LNCAP (cell line): ENCODE results near the gene PTPRM.

Source experiments
- CTCF ChIP-seq: fragments of 450-650 bp; IDR thresholded peaks from 2 replicates; pipeline ENCODE4 v1.5.1; 2017; ENCODE audit warnings: mild to moderate bottlenecking

PTPRM gene

GRCh38 chr18:7579918-7580542 lies 12.9 kb downstream of the PTPRM start:
- no peak for TF ChIP-seq CTCF

- no peak for TF ChIP-seq CTCF
Measured at GRCh38 chr18:7584646-7585275, 17.6 kb downstream of the PTPRM start.

GRCh38 chr18:7585276-7585670 lies 18.2 kb downstream of the PTPRM start:
- TF ChIP-seq CTCF: no peak

DNA sequence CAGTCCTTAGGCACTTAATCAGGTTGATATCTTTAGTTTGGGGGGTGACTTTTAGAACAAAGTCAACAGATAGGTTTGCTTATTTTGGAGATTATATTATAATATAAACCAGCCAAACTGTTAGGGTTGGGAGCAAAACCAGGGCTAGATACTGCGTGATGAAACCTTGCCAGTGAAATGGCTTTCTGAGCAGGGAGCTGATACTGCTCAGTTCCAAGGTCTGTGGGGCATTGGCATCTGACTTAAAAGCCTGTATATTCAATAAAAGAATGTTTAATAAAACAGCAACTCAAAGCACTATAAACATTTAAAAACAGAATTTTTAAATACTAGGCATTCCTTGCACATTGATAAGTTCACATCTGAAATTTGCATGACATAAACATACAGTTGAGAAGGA lies 19.3 kb downstream of the PTPRM start:
- no peak for TF ChIP-seq CTCF

GRCh38 chr18:7590826-7591560 lies 23.9 kb downstream of the PTPRM start:
- TF ChIP-seq CTCF: no peak

DNA sequence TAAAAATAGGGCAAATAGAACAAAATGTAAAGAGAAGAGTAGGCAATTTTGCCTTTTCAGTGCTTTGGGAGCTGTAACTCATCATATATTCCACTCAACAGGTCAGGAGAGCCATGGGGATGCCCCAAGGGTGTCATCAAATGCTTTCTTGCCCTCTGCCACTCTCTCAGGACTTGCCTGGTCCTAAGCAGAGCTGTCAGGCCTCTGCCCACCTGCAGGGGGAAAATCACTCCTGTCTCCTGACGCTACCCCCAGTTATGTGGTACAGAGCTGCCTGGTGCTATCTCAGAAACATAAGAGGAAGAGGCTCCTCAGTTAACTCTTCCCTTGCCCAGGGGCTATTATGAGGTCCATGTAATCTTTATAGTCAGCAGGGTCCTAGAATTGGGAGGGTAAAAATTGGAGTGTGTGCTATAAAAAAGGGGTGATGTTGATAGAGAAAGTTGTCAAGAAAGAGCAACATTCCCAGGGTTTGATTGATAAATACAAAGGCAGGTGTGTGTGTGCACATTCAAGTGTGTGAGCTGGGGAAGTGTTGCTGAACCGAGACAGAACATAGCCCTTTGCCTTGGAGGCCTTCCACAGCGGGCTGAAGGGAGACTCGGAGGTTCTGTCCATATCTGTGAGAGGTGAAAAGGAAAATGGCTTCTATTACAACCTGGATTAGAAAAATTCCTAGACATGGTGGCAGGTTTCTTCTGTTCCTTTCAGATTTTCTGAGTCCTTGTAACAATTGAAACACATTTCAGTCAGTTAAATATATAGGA lies 25.4 kb downstream of the PTPRM start:
- TF ChIP-seq CTCF: no peak

- TF ChIP-seq CTCF: no peak
Measured at GRCh38 chr18:7593218-7593819, 26.2 kb downstream of the PTPRM start.
